Naive thymus-derived CD8-positive, alpha-beta T cell (primary cell): ENCODE results near the gene STOML1. TPM values are rescaled to one million over a fixed set of nuclear protein-coding genes. Genes with fewer than 3 reads are reported as not detected.
A peak's percentile ranks its signal among the peaks of the same experiment; 100 is the strongest.

ENCODE experiments used
- ATAC-seq, 2 donors: fragments of 150-1000 bp; cut with Tn5 transposase in 1 of 2; sonication (Bioruptor Pico), chemical (Tn5 transposase) in 1 of 2; 1 replicate in 1 of 2; 2 replicates in 1 of 2; pipeline ENCODE4 v1.10.0; 2021; ENCODE audit warnings: mild to moderate bottlenecking in 2 of 2, moderate library complexity in 2 of 2
- POLR2A ChIA-PET: fragments of 350-600 bp; sonication (Branson Sonifier 250); formaldehyde crosslinking; loops from one replicate; lab custom pipeline; 2021; ENCODE audit warnings: antibody characterized with exemption; lab: Charles Lee
- DNase-seq, 10 donors: peaks; one replicate each; pipeline versions ENCODE4 v3.0.0 to v3.0.0-alpha.2; 2020 to 2022
- H3K27ac Mint-ChIP-seq, 10 donors: one replicate each; pipeline ENCODE4 v1.8.0; 2020 to 2022; ENCODE audit warnings: mild to moderate bottlenecking in 10 of 10, mixed read lengths in 10 of 10, moderate library complexity in 4 of 10, inconsistent platforms in 1 of 10
- H3K27me3 Mint-ChIP-seq, 5 donors: one replicate each; pipeline ENCODE4 v1.8.0; 2021 to 2022; ENCODE audit warnings: mixed read lengths in 5 of 5
- H3K36me3 Mint-ChIP-seq, 3 donors: one replicate each; pipeline ENCODE4 v1.8.0; 2020 to 2022; ENCODE audit warnings: mixed read lengths in 3 of 3, mild to moderate bottlenecking in 2 of 3, inconsistent platforms in 1 of 3
- H3K4me1 Mint-ChIP-seq, 4 donors: one replicate each; pipeline ENCODE4 v1.8.0; 2021 to 2022; ENCODE audit warnings: mixed read lengths in 4 of 4
- H3K4me3 Mint-ChIP-seq, 10 donors: one replicate each; pipeline ENCODE4 v1.8.0; 2020 to 2022; ENCODE audit warnings: mild to moderate bottlenecking in 10 of 10, mixed read lengths in 10 of 10, moderate library complexity in 6 of 10, inconsistent platforms in 1 of 10
- H3K9me3 Mint-ChIP-seq, 9 donors: one replicate each; pipeline ENCODE4 v1.8.0; 2020 to 2022; ENCODE audit warnings: mixed read lengths in 9 of 9, mild to moderate bottlenecking in 3 of 9, inconsistent platforms in 1 of 9, moderate library complexity in 1 of 9
- polyA plus RNA-seq, 3 donors: library from polyadenylated mRNA; unstranded; fragments of 300-500 nt; fragmentation: Illumina TruSeq; gene quantifications; one replicate each; pipeline ENCODE4 v1.2.3, GENCODE V29; 2021
- total RNA-seq, 8 experiments: library from RNA in 2 of 8; stranded (reverse) in 2 of 8; gene quantifications; one replicate each; pipeline ENCODE4 v1.2.3 and lab custom pipeline; 2021 to 2026

STOML1 gene
- total and polyA plus RNA-seq, 5 experiments from 2014 or later: 9.6 to 15.6 (median 10.8) TPM

DNA sequence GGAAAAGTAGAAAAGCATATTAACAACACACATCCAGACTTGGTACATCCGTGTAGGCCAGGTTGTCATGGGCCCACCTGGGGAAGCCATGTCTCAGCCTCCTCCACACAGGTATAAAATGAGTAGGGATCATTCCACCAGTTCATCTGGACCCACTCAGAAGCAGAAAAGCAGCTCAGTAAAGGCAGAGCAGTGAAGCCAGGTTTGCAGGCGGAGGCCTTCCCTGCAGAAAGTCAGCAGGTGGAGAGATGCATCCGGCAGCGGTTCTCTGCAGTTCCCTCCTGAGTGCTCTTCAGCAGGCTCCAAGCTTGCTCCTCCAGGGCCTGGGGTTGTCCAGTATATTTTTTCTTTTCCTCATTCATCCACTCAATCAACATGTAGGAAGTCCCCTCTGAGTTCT is 43.7 kb downstream of the STOML1 start:
- no peak for ATAC-seq

GRCh38 chr15:73947651-73948050 is 44.4 kb downstream of the STOML1 start:
- POLR2A ChIA-PET: no interaction called here
- Mint-ChIP-seq H3K27me3 (peaks cover 0 to 2% (median 0%) of the 10 kb centered on the region in 5 donors), H3K4me3 (no peak overlapping the region), H3K9me3 (no peaks in the 10 kb centered on the region), H3K36me3 (no peaks in the 10 kb centered on the region), H3K4me1 (peaks cover 7 to 25% (median 12%) of the 10 kb centered on the region in 4 donors), H3K27ac (peak overlapping the region in 1 of 10 donors; percentile 57)
- ATAC-seq: no peak
- peak in 1 of 10 donors; percentile 47 for DNase-seq

More for the DNA sequence above, 43.7 kb downstream of the STOML1 start:
- H3K9me3 Mint-ChIP-seq: no peaks in the 10 kb centered on the region
- H3K4me1 Mint-ChIP-seq: peaks cover 6 to 24% (median 10%) of the 10 kb centered on the region in 4 donors
- H3K27me3 Mint-ChIP-seq: no peaks in the 10 kb centered on the region
- H3K4me3 Mint-ChIP-seq: no peak overlapping the region
- H3K36me3 Mint-ChIP-seq: no peaks in the 10 kb centered on the region
- H3K27ac Mint-ChIP-seq: no peak overlapping the region
- POLR2A ChIA-PET: interaction anchor here (0.7 kb wide), 1 partner anchor 33 kb away, joined by 4 read pairs; no protein-coding TSS in a partner anchor
- DNase-seq: peak in 1 of 10 donors; percentile 49

DNA sequence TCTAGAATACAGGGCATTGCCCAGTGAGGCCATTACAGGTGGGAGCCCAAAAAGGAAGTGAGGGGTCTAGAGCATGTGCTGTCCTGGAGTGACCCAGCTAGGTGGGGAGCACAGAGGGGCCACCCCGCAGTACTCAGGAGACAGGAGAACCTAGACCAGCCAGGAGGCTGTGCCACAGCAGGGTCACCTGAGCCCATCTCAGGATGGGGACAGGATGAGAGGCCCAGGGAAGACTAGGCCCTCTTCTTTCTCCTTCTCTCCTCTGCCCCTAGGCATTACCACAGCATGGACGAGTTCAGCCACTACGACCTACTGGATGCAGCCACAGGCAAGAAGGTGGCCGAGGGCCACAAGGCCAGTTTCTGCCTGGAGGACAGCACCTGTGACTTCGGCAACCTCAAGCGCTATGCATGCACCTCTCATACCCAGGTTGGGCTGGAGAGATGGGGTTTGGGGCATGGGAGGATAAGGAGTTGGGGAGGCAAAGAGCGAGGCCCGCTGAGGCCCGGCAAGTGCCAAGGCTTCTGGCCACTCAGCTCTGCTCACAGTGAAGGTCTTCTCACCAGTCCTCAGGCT is 45.2 kb downstream of the STOML1 start:
- POLR2A ChIA-PET: no interaction called here
- no peaks in the 10 kb centered on the region for H3K36me3 Mint-ChIP-seq
- peaks cover 0 to 2% (median 0%) of the 10 kb centered on the region in 5 donors for H3K27me3 Mint-ChIP-seq
- H3K4me3 Mint-ChIP-seq: no peak overlapping the region
- peak in 1 of 10 donors; percentile 50 for DNase-seq
- H3K9me3 Mint-ChIP-seq: no peaks in the 10 kb centered on the region
- peak overlapping the region in 3 of 10 donors; percentile 5 to 57 (median 52) for H3K27ac Mint-ChIP-seq
- no peak for ATAC-seq
- H3K4me1 Mint-ChIP-seq: peaks cover 11 to 33% (median 19%) of the 10 kb centered on the region in 4 donors

DNA sequence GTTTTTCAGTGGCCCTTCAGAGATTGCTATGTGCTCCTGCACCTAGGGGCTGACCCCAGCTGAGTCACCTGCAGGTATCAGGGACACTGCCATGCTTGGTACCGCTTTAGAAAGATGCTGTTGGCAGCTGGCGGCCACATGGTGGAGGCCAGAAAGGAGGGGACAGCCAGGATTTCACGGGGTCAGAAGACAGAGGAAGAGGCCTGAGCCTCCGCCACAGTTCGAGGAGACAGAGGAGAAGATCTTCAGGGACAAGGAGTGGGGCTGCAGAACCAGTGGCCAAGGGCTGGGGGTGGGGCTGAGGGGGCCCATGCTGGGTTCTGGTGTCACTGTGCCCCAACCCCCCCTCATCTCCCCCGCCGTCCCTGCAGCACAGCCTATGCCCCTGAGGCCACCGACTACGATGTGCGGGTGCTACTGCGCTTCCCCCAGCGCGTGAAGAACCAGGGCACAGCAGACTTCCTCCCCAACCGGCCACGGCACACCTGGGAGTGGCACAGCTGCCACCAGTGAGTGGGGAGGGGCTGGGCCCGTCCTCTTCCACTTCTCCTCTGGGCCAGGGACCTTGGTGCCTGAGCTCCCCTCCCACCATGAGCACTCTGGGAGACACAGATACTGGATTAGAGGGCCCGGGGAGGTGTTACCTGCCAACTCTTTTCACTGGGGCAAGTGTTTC is 45.9 kb downstream of the STOML1 start:
- POLR2A ChIA-PET: interaction anchor here (1.1 kb wide), 1 partner anchor 11 kb away, joined by 3 read pairs; no protein-coding TSS in a partner anchor
- H3K27ac Mint-ChIP-seq: peak overlapping the region in 4 of 10 donors; percentile 4 to 57 (median 28)
- no peaks in the 10 kb centered on the region for H3K36me3 Mint-ChIP-seq
- H3K4me3 Mint-ChIP-seq: no peak overlapping the region
- ATAC-seq (no peak), DNase-seq (no peak)
- H3K4me1 Mint-ChIP-seq: peaks cover 15 to 36% (median 22%) of the 10 kb centered on the region in 4 donors
- no peaks in the 10 kb centered on the region for H3K9me3 Mint-ChIP-seq
- H3K27me3 Mint-ChIP-seq: peaks cover 0 to 2% (median 0%) of the 10 kb centered on the region in 5 donors

DNA sequence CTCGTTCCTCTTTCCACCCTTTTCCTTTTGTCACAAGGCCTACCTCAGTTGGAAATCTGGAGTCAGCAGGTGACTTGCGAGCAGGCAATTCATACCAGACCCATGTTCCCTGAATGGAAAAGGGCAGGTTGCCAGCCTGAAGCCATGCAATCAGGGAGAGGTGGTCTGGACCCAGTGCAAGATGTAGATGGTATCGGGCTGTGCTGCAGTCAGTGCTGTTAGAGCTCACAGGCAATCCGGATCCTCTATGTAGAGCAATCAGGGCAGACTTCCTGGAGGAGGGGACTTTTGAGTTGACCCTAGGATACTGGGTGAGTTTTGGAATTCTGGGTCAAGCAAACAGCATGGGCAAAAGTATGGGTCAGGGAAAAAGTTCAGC is 47.0 kb downstream of the STOML1 start:
- Mint-ChIP-seq H3K4me1 (peaks cover 12 to 32% (median 21%) of the 10 kb centered on the region in 4 donors), H3K36me3 (no peaks in the 10 kb centered on the region), H3K27ac (peak overlapping the region in 1 of 10 donors; percentile 56), H3K9me3 (no peaks in the 10 kb centered on the region), H3K27me3 (peaks cover 0 to 2% (median 0%) of the 10 kb centered on the region in 5 donors), H3K4me3 (no peak overlapping the region)
- POLR2A ChIA-PET: no interaction called here
- DNase-seq (no peak), ATAC-seq (no peak)

DNA sequence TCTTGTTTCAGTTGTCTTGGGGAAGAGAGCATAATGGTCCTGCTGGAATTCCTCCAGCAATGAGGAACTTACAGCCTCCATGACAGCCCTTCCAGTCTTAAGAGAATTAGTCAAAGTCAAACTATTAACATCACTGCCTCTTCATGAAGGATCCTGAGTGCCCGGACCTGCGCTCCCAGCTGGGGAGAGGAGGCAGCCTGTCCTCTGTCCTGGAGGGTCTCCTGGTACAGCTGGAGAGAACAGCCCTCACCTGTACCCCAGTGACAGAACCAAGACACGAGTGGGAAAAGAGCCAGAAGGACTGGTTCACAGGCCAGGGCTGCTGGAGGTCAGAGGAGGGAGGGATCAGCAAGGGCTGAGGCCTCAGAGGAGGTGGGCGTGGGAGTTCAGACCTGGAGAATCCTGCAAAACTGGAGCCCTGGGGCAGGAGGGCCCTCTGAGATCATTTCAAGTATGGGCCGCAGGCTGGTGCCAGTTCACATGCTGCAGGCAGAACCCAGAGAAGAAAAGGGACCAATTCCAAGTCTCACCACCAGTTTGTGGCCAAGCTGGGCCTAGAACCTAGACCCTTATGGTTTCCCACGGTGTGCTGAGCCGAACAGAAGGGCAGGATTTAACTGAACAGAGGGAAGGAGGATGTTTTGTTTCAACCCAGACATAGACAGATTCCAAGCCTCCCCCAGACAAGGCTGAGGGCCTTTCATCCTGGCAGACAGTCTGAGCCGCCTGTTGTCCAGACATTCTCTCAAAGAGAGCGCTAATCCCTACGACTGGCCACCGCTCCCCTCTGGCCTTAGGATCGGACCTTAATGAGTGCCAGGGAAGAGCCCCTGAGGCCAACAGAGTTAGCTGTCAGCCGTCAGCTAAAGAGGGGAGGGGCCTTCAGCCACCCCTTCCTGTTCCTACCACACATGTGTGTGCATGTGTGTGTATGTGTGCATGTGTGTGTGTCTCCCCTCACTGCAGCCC is 47.6 kb downstream of the STOML1 start:
- POLR2A ChIA-PET: no interaction called here
- no peaks in the 10 kb centered on the region for H3K9me3 Mint-ChIP-seq
- H3K36me3 Mint-ChIP-seq: no peaks in the 10 kb centered on the region
- peaks cover 0 to 2% (median 0%) of the 10 kb centered on the region in 5 donors for H3K27me3 Mint-ChIP-seq
- peak overlapping the region in 2 of 10 donors; percentile 7 to 63 for H3K27ac Mint-ChIP-seq
- H3K4me3 Mint-ChIP-seq: no peak overlapping the region
- ATAC-seq (no peak), DNase-seq (no peak)
- peaks cover 15 to 32% (median 23%) of the 10 kb centered on the region in 4 donors for H3K4me1 Mint-ChIP-seq

GRCh38 chr15:73942751-73943270 is 49.3 kb downstream of the STOML1 start:
- no peak overlapping the region for H3K4me3 Mint-ChIP-seq
- H3K4me1 Mint-ChIP-seq: peaks cover 15 to 32% (median 23%) of the 10 kb centered on the region in 4 donors
- peak overlapping the region in 1 of 10 donors; percentile 22 for H3K27ac Mint-ChIP-seq
- peaks cover 0 to 2% (median 0%) of the 10 kb centered on the region in 5 donors for H3K27me3 Mint-ChIP-seq
- ATAC-seq (no peak), DNase-seq (peak in 1 of 10 donors; percentile 6)
- POLR2A ChIA-PET: no interaction called here
- H3K36me3 Mint-ChIP-seq: no peaks in the 10 kb centered on the region
- no peaks in the 10 kb centered on the region for H3K9me3 Mint-ChIP-seq

GRCh38 chr15:73941871-73942635 is 50.0 kb downstream of the STOML1 start:
- peak in 1 of 10 donors; percentile 38 for DNase-seq
- Mint-ChIP-seq H3K4me3 (peak overlapping the region in 1 of 10 donors; percentile 26), H3K36me3 (no peaks in the 10 kb centered on the region), H3K9me3 (no peaks in the 10 kb centered on the region), H3K4me1 (peaks cover 15 to 32% (median 23%) of the 10 kb centered on the region in 4 donors), H3K27me3 (peaks cover 0 to 2% (median 0%) of the 10 kb centered on the region in 5 donors), H3K27ac (peak overlapping the region in 5 of 10 donors; percentile 22 to 86 (median 56))
- ATAC-seq: peak in 1 of 2 donors; percentile 57
- POLR2A ChIA-PET: no interaction called here

- H3K27ac Mint-ChIP-seq: peak overlapping the region in 4 of 10 donors; percentile 13 to 57 (median 39)
- DNase-seq: no peak
- no peaks in the 10 kb centered on the region for H3K9me3 Mint-ChIP-seq
- POLR2A ChIA-PET: no interaction called here
- H3K4me1 Mint-ChIP-seq: peaks cover 15 to 29% (median 22%) of the 10 kb centered on the region in 4 donors
- peaks cover 0 to 2% (median 0%) of the 10 kb centered on the region in 5 donors for H3K27me3 Mint-ChIP-seq
- no peak for ATAC-seq
- peak overlapping the region in 1 of 10 donors; percentile 18 for H3K4me3 Mint-ChIP-seq
- H3K36me3 Mint-ChIP-seq: no peaks in the 10 kb centered on the region
Measured at GRCh38 chr15:73941449-73941848, 50.6 kb downstream of the STOML1 start.

- POLR2A ChIA-PET: no interaction called here
- ATAC-seq (no peak), DNase-seq (no peak)
- no peaks in the 10 kb centered on the region for H3K9me3 Mint-ChIP-seq
- H3K27me3 Mint-ChIP-seq: peaks cover 0 to 2% (median 0%) of the 10 kb centered on the region in 5 donors
- no peak overlapping the region for H3K4me3 Mint-ChIP-seq
- H3K4me1 Mint-ChIP-seq: peaks cover 14 to 27% (median 20%) of the 10 kb centered on the region in 4 donors
- peak overlapping the region in 3 of 10 donors; percentile 15 to 57 (median 22) for H3K27ac Mint-ChIP-seq
- H3K36me3 Mint-ChIP-seq: no peaks in the 10 kb centered on the region
Measured at GRCh38 chr15:73941044-73941443, 51.1 kb downstream of the STOML1 start.
